ENCODE results near the gene ARHGDIB.

Gene ARHGDIB

DNA sequence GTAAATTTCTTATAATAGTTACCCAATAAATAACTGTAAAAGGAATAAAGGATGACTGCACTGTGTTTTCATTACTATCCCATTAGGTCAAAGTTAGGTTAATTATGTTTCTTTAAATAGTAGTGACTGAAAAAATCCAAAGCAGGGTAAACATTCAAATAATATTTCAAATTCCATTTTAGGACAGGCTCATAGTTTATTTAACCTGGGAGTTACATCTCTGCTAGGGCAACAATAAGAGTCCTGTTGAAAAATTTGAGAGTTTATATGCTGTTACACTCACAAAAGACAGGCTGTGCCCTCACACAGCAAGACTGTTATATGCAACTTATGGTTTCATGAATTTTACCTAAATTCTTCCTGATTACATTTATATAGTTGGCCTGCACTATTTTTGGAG, 31.1 kb downstream of the ARHGDIB start:
- no peak for DNase-seq (ENCODE audit: low read depth)

DNA sequence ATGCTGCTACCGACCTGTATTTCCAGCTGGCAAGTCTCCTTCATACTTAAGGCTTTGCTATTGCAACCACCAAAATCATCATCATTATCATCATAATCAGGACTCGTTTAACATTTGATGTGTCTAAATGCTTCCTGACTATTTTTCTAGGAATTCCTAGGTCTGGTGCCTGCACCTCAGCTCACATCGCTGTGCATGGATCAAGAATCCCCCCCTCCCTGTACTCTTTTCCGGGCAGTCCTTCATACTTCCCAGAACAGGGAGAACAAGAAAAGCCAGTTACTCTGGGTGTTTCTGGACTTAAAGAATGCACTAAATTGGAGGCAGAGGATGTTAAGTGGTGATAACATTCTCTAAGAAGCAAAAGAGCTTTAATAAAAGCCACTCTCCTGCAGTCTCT, 32.5 kb downstream of the ARHGDIB start:
- no peak for DNase-seq (ENCODE audit: low read depth)

DNA sequence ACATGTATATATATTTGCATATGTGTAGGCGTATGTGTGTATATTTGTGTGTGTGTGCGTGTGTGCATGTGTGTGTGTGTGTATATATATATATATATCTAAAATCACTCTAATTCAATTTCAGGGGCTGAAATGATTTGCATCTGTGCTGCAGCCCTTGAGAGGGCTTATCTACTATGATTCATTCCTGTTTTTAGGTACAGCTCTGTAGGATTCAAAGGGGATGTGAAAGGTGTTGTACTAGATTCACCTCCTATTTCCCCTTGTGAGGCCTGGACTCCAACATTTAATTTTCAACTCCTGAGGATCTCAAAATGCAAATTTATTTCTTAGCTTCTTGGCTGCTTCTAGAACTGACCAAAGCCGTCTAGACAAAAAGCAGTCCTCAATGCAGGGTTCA, 34.1 kb downstream of the ARHGDIB start:
- DNase-seq (ENCODE audit: low read depth) = no peak

DNA sequence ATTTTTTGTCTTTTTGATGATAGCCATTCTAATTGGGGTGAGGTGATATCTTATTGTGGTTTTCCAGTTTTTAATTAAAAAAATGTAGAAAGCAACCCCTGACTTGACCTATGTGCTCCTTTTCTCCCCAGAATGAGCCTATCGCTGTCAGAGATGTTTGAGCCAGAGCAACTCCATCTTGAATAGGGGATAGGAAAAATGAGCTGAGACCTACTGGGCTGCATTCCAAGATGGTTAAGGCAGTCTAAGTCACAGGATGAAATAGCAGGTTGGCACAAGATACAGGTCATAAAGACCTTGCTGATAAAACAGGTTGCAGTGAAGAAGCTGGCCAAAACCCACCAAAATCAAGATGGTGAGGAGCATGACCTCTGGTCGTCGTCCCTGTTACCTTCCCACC, 36.9 kb downstream of the ARHGDIB start:
- no peak for DNase-seq (ENCODE audit: low read depth)

DNA sequence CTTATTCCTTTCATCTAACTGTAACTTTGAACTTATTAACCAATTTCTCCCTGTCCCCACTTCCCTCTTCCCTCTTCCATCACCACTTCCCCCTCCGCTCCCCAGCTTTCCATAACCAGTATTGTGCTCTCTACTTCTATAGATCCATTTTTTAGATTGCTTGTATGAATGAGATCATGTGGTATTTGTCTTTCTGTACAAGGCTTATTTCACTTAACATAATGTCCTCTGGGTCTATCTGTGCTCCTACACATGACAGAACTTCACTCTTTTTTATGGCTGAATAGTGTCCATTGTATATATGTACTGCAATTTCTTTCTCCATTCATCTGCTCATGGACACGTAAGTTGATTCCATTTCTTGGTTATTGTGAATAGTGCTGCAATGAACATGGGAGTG, 37.5 kb downstream of the ARHGDIB start:
- no peak for DNase-seq (ENCODE audit: low read depth)

DNA sequence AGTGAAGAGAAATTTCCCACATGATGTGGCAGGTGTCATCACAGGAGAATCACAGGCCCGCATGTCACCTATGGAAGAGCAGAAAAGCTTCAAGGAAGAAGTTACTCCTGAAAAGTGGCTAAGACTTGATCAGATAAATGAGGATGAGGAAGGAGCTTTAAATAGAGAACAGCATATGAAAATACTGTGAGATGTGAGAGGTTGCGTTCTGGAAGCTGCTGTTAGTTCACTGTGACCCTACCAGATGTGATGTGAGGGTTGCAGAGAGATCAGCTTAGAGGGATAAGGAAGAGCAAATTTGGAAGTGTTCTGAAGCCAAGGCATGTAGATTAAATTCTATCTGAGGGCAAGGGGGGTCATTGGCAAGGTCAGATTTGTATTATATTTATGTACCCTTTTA, 40.2 kb downstream of the ARHGDIB start:
- DNase-seq (ENCODE audit: low read depth) = no peak

DNA sequence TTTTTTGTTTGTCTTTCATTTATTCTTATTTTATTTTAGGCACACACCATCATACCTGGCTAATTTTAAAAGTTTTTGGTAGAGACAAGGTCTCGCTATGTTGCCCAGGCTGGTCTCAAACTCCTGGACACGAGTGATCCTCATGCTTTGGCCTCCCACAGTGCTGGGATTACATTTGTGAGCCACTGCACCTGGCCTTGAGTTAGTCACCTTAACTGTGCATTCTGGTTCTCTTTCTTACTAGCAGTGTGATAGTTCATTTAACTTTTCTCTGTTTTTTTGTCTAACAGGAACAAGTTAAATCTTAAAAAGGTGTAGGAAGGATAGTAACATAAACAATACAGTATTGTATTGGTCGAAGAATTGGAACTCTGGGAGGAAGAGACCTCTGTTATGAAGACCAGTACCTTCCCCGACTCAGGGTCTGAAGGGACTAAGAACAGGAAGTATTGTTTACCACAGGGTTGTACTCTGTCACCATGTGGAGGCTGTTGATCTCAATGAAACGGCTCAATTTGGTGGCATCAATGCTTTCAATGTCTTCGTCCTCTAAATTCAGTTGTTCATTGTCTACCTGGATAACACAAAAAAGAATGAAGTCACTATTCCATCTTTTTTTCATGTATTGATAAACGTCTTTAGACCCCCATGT, 40.8 kb downstream of the ARHGDIB start:
- DNase-seq (ENCODE audit: low read depth) = no peak

DNA sequence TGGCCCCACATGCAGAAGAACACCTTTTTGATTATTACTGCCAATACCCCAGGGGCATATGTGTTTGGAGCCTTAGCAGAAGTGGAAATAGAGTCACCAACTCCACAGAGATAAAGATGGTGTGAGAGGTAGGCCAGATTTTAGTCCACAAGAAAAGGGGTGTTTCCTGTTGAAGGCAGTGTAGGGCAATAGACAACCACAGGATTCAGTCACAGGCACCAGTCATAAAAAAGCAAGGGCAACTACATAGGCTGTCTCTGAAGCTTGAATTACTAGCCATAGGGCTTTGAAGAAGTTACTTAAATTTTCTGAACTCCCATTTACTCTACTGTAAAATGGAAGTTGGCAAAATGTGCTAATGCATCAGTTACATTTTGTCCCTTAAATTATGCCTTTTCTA, 41.9 kb downstream of the ARHGDIB start:
- DNase-seq (ENCODE audit: low read depth) = no peak

DNA sequence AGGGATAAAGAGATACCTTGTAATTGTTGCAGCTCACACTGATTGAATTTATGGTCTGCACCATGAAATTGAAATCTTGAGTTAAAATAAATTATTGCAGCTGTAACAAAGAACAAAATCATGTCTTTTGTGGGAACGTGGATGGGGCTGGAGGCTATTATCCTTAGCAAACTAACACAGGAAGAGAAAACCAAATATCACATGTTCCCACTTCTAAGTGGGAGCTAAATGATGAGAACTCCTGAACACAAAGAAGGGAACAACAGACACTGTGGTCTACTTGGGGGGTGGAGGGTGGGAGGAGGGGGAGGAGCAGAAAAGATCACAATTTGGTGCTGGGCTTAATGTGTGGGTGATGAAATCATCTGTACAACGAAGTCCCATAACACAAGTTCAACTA, 45.7 kb downstream of the ARHGDIB start:
- no peak for DNase-seq (ENCODE audit: low read depth)

DNA sequence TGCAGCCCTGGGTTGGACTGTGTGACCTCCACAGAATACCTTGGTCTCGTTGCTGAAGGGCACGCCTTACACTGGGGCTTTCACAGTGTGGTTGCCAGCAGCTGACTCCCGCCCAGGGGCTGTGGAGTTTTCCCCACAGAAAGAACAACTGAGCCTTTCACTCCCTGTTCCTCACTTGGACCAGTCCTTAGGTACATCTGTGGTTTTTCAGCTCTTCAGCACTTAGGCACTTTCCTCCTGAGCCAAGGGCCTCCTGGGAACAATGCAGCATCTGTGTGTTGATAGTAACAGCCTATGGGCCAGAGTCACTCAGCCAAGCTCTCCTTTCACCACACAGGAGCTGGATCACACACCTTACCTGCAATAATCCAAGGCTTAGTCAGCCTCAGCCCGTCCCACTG, 48.0 kb downstream of the ARHGDIB start:
- DNase-seq (ENCODE audit: low read depth) = no peak

DNA sequence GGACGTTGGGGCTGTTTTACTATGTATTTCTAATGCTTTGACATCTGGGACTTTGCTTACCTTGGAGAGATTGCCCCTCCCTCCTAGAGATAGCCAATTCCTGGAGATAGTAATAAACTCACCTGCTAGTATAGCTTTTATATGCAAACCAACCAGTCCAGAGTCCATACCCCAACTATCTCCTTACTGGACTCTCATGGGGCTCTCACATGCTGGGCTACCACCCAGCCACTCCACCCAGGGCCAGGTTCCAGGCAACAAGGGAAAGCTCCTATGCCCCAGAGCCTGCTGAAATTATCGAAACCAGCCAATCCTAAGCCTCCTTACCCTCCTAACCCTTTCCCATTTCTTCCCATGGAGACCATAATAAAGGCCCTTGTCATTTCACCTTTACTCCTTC, 50.3 kb downstream of the ARHGDIB start:
- no peak for DNase-seq (ENCODE audit: low read depth)

DNA sequence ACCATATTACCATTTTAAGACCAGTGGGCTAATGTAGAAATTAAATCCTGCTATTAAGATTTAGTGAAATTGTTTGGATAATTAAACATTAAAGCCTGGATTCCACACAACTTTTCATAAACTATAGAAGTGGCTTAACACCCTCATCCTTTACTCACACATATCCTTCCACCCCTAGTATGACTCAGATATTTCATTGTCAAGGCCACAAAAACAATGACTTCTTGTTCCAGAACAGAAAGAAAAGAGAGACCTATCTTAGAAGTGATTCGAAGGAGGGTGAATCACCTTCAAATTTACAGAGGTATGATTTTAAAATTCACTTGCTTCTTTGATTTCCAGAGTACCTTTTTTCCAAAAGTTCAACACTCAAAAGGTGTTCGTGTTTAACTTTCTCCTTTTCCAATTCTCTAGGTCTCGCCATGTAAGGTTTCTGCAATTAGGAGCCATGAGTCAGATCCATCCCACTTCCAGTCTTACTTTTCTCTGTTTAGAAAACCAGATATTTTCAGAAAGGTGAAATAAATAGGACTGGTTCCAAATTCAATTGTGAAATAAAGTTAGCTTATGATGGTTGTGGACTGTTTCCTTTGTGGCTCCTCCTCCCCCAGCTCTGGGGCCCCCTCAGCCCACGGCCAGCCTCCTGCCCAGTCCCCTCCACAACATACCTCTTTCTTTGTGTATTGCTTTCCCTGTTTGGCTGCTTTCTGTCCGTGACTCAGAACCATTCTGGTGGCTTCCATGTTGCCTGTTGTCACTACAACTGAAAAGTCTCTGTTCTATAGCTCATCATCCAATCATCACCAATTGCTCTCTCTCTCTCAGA, 51.1 kb downstream of the ARHGDIB start:
- no peak for DNase-seq (ENCODE audit: low read depth)

DNA sequence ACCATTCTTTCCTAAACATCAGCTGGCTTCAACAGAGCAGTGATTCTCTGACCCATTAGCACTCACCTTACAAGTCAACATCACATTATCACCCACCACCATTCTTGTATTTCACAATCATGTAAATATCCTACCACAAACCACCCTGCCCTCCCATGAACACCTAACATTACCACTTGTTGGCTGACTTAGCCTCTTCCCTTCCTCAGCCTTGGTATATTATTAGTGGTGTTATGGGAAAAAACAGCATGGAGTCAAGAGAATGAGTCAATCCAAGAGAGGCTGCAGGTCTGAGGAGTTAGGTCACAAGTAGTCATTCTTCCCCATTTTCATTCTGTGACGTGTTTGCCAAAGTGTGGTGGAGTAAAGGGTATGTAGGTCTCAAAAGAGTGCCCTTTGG, 53.4 kb downstream of the ARHGDIB start:
- DNase-seq (ENCODE audit: low read depth) = no peak

DNA sequence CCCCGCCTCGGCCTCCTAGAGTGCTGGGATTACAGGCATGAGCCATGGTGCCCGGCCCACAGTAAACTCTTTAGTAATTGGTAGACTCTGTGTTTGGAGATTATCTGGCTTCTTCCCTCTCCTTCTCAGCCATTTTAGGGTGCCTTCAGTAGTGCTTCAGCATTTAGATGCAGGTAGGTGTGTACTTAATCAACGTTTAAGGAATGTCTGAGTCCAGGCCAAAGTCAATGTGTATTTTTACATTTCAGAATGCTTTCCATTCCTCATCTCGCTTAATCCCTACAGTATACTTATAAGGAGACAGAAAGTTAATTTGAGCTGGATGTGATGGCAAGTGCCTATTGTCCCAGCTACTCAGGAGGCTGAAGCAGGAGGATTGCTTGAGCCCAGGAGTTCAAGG, 55.3 kb downstream of the ARHGDIB start:
- no peak for DNase-seq (ENCODE audit: low read depth)

DNA sequence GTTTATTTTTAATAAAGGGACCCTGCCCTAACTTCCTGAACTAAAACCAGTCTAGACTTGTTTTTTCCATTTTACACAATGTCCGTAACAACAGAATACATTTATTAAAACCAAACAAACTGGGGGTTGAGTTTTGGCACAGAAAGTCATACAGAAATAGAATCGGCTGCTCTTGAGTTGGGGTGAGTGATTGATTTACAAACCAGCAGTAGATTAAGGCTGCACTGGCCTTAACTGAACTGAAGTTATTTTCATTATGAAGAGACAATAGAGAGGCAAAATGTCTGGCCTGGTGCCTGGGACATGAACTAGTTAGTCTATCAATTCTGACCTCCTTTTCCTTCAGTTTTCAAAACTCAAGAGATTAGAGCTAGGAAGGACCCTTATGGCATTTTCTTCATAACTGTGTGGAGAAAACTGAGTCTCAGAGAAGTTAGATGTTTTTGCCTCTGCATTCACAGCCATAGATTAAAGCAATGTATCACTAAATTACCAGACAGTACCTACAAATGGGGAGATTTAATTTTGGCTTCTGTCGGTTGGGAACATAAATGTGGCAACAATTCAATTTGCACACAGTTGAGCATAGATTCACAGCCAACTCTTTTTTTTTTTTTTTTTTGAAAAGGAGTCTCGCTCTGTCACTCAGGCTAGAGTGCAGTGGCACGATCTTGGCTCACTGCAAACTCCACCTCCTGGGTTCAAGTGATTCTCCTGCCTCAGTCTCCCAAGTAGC, 56.0 kb downstream of the ARHGDIB start:
- no peak for DNase-seq (ENCODE audit: low read depth)

DNA sequence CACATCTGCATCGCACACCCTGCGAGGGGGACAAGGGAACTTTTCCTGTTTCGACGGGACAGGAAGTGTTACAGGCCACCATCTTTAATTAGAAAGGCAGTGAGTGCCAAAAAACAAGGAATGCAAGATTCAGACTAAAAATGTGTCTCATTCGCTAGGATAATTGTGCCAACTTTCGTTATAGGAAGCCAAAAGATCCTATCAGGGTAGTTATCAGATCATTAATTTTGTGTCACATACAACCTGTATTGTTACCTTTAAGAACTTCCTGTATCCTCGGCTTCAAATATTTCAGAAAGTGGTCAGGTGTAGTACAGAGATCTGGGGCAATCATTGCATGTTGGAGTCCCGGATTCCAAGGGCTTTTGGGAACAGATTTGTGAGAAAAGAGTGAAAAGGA, 56.5 kb downstream of the ARHGDIB start:
- DNase-seq (ENCODE audit: low read depth) = no peak

DNA sequence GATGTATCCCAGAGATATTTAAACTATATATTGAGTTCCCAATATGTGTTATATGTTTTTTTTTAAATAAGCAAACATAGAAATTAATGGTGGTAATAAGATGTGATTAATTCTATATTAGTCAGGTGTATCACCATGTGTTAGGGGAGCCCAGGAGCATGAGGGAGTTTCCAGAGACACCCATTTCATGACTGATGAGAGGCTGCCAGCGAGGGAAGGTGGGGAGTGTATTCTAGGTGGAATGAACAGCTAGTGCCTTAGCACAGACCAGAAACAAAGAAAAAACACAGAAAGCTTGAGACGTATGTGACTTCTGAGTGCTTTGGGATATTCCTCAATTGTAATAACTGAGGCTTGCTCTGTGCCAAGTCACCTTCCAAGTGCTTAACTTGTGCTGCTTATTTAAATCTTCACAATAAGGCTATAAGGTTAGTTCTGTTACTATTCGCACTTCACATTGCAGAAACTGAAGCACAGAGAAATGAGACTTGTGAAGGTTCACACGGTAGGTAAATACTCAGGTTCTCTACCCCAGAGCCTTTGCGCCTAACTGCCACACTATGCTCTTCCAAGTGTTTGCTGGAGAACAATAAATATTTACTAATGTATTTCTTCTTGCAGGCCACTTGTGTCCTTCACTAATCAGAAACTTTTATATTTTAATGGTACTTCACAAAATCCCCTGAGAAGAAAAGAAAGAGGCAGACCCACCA, 57.9 kb downstream of the ARHGDIB start:
- no peak for DNase-seq (ENCODE audit: low read depth)

DNA sequence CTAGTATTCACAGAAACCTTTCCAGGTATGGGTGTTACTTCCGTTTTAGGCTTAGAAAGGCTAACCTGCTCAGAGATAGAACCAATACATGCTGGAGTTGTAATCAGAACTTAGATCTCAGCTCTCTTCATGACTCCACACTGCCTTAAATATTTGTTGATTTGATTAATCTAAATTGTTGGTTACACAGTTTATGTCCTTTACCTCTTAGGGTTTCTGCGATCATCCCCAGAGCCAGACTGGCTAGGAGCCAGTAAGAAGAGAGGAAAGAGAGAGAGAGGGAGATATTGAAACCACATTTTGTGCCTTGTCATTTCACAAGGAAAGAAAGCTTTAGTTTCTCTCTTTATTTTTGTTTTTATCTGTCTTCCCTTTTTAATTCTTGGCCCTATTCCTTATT, 58.9 kb downstream of the ARHGDIB start:
- no peak for DNase-seq (ENCODE audit: low read depth)

DNA sequence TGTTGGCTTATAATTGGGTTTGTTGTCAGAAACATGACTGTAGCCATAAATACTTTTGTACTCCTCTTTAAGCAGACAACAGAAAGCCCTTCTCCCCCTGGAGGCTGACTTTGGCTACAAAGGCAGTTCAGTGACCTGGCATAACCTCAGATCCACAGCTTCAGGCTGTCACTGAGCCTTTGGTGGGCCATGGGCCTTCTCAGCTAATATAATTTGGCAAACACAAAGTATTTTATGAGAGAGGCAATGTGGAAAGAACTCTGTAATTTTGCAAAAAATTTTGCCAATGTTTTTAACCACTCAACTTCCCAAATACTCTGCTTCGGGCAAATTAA, 60.2 kb downstream of the ARHGDIB start:
- no peak for DNase-seq (ENCODE audit: low read depth)

DNA sequence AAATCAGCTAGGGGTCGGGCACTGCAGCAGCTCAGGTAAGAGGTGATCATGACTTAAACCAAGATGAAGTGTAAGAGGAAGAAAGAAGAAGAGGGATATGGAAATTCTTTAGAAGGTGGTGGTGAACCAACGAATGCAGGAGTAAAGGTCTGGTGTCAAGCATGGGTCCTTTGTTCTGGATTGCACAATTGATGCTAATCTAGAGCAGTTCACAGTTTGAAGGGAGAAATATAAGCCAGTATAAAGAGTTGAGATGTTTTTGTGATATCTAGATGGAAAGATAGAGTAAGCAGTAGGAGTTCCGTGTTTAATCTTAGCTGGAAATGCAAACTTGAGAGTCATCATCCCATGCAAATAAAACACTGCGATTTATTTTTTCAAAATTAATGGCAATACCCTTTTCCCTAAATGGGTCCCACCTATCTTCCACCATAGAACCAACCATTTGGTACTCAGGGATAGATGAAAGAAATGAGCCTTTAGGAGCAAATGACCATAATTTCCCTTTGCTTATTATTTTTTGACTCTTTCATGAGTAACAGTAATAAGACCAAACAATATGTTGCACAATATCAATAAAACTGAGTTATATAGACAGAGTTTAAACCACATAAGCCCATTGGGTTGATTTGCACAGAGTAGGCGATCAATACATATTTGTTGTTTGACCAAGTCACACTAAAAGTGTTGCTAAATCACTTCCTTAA, 60.7 kb downstream of the ARHGDIB start:
- DNase-seq (ENCODE audit: low read depth) = no peak

DNA sequence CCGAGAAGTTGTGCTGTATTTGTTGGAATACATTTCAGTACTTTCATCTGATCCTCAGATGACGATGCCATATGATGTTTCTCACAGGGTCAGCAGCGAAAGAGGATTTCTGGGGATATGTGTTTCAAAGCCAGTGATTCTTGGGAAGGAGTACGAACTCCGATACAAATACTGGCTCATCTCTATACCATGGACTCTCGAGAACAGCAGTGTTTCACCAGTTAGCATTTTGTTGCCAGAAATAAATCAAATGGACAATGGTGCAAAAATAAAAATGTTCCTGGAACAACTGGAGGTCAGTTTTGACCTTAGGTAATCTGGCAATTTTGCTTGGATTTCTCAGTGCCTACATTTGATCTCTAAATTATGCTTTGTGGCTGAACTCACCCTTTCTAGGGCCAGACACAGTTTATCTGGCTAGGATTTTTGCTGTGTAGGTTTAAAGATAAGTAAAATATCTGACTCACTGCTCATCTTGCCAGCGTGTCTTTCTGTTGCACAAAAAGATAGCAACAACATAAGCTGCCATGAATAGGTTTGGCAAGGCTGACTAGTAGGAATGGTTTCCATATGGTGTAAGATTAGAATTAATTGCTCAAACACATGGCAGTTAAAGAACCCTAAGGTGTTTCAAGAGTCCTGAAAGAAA, 64.8 kb downstream of the ARHGDIB start:
- DNase-seq (ENCODE audit: low read depth) = no peak

Measured in stimulated activated CD8-positive, alpha-beta memory T cell treated with anti-CD3 and anti-CD28 coated beads, Interleukin-7, amount 100 ng/mL, for 24 hours (primary cell).